Motor neuron (in vitro differentiated cells): ENCODE measurements around the gene ARHGAP26. TPM values are rescaled to one million over a fixed set of nuclear protein-coding genes. Genes with fewer than 3 reads are reported as not detected.

Experiments used
- ATAC-seq, 8 experiments: fragments of 200-7000 bp; cut with Tn5 transposase; replicated peaks in 6 of 8; 2 replicates each; pipeline ENCODE4 v1.8.0; 2021; ENCODE audit warnings: mild to moderate bottlenecking in 8 of 8, moderate library complexity in 8 of 8
- H3K27ac ChIP-seq, 2 donors: fragments of 250-450 bp; sonication (Bioruptor Pico); 2 replicates each; pipeline ENCODE4 v1.9.0; 2021; ENCODE audit warnings: antibody characterized with exemption in 2 of 2, mild to moderate bottlenecking in 2 of 2, moderate library complexity in 1 of 2
- H3K4me1 ChIP-seq, 2 donors: fragments of 250-450 bp; sonication (Bioruptor Pico); replicated peaks in 1 of 2; 2 replicates each; pipeline ENCODE4 v1.6.1; 2021; ENCODE audit warnings: antibody characterized with exemption in 2 of 2, mild to moderate bottlenecking in 2 of 2, moderate library complexity in 1 of 2
- H3K4me3 ChIP-seq, 5 donors: fragments of 250-450 bp; sonication (Bioruptor Pico); 2 replicates each; pipeline ENCODE4 v1.9.0; 2021; ENCODE audit warnings: antibody characterized with exemption in 5 of 5, mild to moderate bottlenecking in 5 of 5, moderate library complexity in 4 of 5
- WGBS, 10 experiments: fragments of 450-650 bp; shearing (Covaris generic); methylation state at CpG; one replicate each; pipeline ENCODE4 v1.0.0; 2022; 5-methylcytosine and 5-hydroxymethylcytosine counted together
- in situ Hi-C, 9 experiments: fragments of 400-800 bp; cut with MboI; loops; one replicate each; pipeline ENCODE4 v1.15.0; 2021; ENCODE audit warnings: low sequenced_read_pairs in 9 of 9, low pct_unique_long_range_greater_than_20kb in 2 of 9; ENCODE audit not compliant: unreplicated experiment in 9 of 9
- total RNA-seq, 8 experiments: library from RNA; unstranded; fragments of 300-600 nt; gene quantifications; 2 replicates each; pipeline versions ENCODE4 v1.2.3 to v1.2.4, GENCODE V29; 2022

The ARHGAP26 gene
- total RNA-seq, 8 experiments from 2014 or later: 1.3 to 14.2 (median 7.0) TPM

DNA sequence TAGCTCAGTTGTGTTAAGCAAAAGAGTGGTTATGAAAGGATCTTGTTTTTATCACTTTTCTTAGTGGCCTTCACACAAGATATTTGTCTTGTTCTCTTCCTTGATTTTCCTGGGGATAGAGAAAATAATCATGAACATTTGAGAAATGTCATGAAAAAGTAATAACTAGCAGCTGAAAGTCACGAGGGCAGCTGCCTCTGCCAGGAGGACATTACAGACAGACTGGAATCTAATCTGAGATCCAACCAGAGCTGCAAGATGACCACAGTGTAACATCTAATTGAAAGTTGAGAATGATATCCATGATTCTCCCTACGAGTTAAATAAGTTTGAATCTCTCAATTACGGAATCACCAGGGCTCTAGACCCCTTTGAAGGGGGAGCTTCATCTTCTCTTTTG lies 274.9 kb downstream of the ARHGAP26 start:
- ATAC-seq: no peak
- peaks cover 3 to 8% of the 10 kb centered on the region in 2 donors for H3K4me1 ChIP-seq
- in situ Hi-C loops: no loop called here
- H3K4me3 ChIP-seq: no peak overlapping the region
- H3K27ac ChIP-seq: no peak overlapping the region
- 24 to 100% (median 62%) methylated on average over 1 to 3 of the region's 3 CpGs; no CpG with 5 or more reads in 2 of the 10 experiments for WGBS, 10 experiments

DNA sequence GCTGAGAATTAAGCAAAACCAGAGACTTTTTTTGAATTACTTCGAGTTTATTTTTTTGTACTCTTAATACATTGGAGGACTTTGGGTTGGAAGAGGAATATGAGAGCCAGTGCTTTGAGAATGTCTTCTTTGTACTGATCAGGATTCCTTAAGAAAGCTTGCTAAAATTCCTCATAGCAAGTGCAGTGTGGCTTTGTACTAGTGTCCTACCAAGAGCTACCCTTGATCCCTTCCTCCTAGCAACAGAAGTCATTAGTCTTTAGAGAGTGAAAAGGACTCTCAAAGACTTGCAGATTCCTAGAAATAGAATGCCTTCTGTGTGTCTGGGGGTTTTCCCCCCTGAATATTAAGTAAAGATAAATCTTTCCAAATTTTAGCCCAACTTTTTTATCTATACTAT lies 276.1 kb downstream of the ARHGAP26 start:
- in situ Hi-C loops: no loop called here
- Histone ChIP-seq H3K4me3 (no peak overlapping the region), H3K27ac (no peak overlapping the region), H3K4me1 (peaks cover 0 to 10% of the 10 kb centered on the region in 2 donors)
- 17 to 60% (median 51%) methylated on average over 1 of the region's 1 CpG; no CpG with 5 or more reads in 4 of the 10 experiments for WGBS, 10 experiments
- peak in 3 of 8 experiments; percentile 43 to 92 (median 56) for ATAC-seq

DNA sequence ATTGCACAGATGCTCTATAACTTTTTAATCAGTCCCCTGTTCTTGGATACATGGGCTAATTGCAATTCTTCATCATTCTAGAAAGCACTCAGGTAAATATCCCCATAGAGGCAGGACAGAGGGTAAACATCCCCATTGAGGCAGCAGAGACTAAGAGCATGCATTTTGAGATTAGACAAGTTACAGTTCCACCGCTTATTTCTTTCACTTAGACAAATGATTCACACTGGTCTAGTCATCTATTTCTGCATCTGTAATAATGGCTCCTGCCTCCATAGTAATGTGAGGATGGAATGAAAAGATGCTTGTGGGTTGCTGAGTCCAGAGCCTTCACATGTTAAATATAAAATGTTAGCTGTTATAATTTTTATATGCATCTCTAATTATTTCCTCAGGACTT lies 276.9 kb downstream of the ARHGAP26 start:
- in situ Hi-C loops: no loop called here
- 0 to 100% (median 80%) methylated on average over 1 of the region's 1 CpG; no CpG with 5 or more reads in 1 of the 10 experiments for WGBS, 10 experiments
- Histone ChIP-seq H3K4me1 (peaks cover 0 to 18% of the 10 kb centered on the region in 2 donors), H3K4me3 (no peak overlapping the region), H3K27ac (no peak overlapping the region)
- peak in 1 of 8 experiments; percentile 10 for ATAC-seq

DNA sequence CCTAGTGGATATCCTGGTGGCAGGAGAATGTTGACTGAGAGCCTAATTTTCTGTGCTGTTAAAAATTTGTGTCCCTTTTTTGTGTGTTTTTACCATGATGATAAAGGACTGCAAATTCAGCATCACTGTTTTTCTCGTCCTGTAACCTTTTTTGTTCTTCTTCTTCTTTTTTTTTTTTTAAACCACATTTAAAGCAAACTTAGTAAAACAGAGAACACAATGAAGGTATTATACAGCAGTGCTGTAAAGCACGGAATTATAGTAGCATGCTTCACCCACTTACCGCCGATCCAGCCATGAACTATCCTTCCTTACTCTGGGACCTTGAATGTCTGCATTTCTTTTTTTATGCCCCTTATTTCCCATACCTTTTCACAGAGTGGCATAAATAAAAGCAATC lies 280.0 kb downstream of the ARHGAP26 start:
- in situ Hi-C loops: no loop called here
- H3K27ac ChIP-seq: no peak overlapping the region
- 83 to 100% (median 95%) methylated on average over 1 to 4 of the region's 4 CpGs for WGBS, 10 experiments

DNA sequence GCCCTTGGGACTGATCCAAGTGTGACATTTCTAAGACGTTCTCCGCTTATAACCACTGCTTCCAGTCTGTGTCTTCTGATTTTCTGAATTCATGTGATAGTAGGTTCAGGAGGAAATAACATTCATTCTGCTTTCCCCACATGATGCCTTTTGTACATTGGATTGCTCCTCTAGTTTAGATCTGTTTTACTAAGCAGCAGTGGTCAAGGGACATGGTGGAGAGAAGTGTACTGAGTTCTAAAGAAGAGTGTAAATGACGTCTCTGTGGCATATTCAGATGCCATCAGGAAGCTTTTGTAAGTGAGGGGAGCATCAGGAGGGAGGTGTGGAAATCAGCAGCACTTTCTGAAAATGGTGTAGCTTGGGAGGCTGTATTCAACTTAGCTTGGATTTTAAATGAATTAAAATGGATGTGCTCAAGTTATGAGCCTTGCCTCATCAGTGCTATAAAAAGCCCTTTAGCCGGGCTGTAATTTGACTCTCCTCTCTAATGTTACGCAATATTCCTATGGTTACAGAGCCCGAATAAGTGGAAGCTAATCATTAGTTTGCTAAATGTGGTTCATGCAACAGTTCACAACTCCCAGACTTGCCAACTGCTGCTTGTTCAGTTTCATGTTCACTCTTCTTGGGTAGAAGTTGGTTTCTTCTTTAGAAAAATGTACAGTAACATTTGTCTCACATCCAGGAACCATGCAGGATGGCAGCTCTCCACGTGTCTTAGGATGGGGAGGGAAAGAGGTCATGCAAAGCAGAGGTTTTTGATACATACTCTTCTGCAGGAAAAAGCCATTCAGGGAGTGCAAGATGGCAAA lies 281.3 kb downstream of the ARHGAP26 start:
- WGBS, 10 experiments: 0 to 83% (median 33%) methylated on average over 1 to 6 of the region's 7 CpGs
- in situ Hi-C loops: no loop called here
- Histone ChIP-seq H3K4me3 (no peak overlapping the region), H3K27ac (no peak overlapping the region), H3K4me1 (peaks cover 0 to 18% of the 10 kb centered on the region in 2 donors)
- peak in 6 of 8 experiments; percentile 50 to 98 (median 88) for ATAC-seq

More for the DNA sequence above, 280.0 kb downstream of the ARHGAP26 start:
- ATAC-seq: no peak
- Histone ChIP-seq H3K4me1 (peaks cover 0 to 22% of the 10 kb centered on the region in 2 donors), H3K4me3 (no peak overlapping the region)

DNA sequence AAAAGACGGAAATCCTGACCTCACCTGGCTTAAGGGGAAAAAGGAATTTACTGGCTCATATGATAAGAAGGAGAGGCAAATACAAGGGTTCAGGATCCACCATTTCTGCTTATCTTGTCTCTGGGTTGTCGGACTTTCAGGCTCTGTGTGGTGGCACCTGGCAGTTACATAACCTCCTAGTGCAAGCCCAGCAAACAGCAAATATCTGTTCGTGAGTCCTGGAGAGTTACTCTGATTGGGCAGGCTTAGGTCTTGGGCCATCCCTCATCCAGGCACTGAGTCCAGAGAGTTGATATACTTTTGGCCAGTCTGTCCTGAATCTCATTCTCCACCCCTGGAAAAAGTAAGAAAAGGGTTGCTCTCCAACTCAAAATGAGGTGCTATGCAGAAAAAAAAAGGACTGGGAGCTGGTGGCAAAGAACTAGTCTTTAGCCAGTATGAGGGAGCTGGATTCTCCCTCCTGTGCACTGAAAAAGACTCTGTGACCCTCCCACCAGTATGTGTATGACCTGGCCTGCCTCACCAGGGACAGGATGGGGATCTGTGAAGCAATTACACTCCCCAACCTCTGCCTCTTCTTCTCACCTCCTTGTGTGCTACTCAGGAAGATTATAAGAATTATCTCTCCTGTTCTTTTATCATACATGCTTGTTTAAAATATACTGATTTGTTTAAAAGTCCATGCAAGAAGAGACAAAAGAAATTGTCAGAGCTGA lies 282.9 kb downstream of the ARHGAP26 start:
- 80 to 100% (median 100%) methylated on average over 1 to 3 of the region's 3 CpGs; no CpG with 5 or more reads in 3 of the 10 experiments for WGBS, 10 experiments
- H3K27ac ChIP-seq: no peak overlapping the region
- peaks cover 0 to 14% of the 10 kb centered on the region in 2 donors for H3K4me1 ChIP-seq
- ATAC-seq: no peak
- in situ Hi-C loops: no loop called here
- H3K4me3 ChIP-seq: no peak overlapping the region

DNA sequence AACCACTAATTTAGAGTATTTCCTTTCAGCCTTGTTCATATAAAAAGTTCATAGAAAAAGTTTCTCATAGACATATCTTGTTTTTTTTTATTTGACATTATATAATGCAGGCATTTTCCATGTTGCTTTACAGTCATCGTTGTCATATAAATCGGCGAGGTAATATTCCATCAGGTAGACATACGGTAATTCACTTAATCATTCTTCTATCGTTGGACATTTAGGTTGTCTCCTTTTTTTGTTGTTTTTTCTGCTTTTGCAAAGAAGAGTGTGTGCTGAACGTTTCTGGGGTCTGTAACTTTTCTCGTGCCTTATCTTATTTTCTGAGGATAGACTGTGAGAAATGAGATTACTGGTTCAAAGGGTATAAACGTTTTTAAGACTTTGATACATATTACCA lies 283.6 kb downstream of the ARHGAP26 start:
- H3K4me3 ChIP-seq: no peak overlapping the region
- in situ Hi-C loops: no loop called here
- no peak for ATAC-seq
- WGBS, 10 experiments: 60 to 100% (median 91%) methylated on average over 3 to 8 of the region's 8 CpGs
- H3K4me1 ChIP-seq: peaks cover 0 to 14% of the 10 kb centered on the region in 2 donors
- no peak overlapping the region for H3K27ac ChIP-seq

DNA sequence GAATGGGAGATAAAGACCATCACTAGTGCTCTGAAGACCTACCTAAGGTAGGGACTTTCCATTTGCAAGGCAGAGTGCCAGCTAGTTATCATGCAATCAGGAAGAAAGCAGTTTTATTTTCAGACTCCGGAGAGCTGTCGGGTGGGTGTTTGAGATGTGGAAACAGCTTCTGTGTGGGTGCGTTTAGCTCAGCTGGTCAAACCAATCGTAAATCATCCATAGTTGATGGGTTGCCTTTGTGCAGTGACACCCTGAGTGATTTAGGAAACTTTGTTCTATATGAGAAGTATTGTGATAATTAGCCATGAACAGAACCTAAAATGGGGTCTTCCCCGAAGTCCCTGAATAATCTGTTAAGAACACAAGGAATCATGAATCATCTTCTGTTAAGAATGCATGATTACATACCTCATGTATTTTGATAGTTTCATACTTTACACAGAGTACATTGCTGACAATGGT lies 284.3 kb downstream of the ARHGAP26 start:
- 20 to 83% (median 41%) methylated on average over 2 to 5 of the region's 5 CpGs; no CpG with 5 or more reads in 3 of the 10 experiments for WGBS, 10 experiments
- in situ Hi-C loops: no loop called here
- H3K4me1 ChIP-seq: peaks cover 0 to 14% of the 10 kb centered on the region in 2 donors
- peak in 1 of 8 experiments; percentile 27 for ATAC-seq
- no peak overlapping the region for H3K4me3 ChIP-seq
- no peak overlapping the region for H3K27ac ChIP-seq

DNA sequence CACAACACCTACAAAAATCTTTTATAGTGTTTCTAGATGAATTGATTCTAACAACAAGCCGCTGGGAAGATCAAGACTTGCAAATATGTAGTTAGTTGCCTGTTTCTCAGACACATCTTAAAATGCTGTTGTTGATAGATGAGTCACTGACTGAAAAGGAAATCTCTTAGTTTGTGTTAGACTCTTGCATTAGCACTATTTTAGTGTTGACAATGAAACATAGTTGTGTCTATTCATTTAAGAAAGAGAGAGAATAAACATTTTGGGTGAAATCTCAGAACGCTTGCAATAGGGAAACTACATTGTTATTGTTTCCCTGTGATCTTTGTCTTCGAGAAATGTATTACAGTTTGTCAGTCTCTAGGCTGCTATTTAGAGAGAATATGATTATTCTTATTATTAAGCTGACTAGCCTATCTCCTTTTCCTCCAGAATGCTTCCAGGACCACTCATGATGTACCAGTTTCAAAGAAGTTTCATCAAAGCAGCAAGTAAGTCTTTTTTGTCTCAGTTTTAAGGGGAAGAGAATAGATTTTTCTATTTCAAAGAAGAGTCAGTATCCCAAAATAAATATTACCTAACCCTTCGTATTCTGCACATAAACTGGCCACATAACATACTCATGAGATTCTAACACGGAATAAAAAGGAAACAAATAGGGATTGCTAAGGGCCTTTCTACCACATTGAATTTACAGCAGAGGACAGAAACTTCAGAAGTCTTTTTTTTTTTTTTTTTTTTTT lies 285.6 kb downstream of the ARHGAP26 start:
- 25 to 100% (median 78%) methylated on average over 1 to 5 of the region's 5 CpGs for WGBS, 10 experiments
- Histone ChIP-seq H3K4me1 (peaks cover 0 to 14% of the 10 kb centered on the region in 2 donors), H3K4me3 (no peak overlapping the region), H3K27ac (no peak overlapping the region)
- peak in 1 of 8 experiments; percentile 8 for ATAC-seq
- in situ Hi-C loops: no loop called here

DNA sequence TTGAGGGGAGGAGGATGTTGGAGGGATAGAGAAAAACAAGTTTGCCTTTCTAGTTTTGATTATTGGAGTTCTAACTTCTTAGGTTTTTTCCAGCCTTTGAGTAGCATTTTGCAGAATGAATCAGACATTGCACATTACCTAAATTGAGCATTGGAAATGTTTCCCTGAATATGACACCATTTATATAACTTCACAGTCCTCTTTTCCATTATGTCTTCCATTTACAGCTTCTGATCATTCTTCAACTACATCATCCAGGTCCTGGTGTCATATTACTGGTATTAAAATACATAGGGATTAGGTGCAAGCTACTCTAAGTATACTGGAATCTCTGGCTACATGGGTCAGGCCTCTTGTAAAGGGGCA lies 286.1 kb downstream of the ARHGAP26 start:
- no peak overlapping the region for H3K27ac ChIP-seq
- H3K4me3 ChIP-seq: no peak overlapping the region
- ATAC-seq: no peak
- H3K4me1 ChIP-seq: peaks cover 0 to 12% of the 10 kb centered on the region in 2 donors
- in situ Hi-C loops: no loop called here

DNA sequence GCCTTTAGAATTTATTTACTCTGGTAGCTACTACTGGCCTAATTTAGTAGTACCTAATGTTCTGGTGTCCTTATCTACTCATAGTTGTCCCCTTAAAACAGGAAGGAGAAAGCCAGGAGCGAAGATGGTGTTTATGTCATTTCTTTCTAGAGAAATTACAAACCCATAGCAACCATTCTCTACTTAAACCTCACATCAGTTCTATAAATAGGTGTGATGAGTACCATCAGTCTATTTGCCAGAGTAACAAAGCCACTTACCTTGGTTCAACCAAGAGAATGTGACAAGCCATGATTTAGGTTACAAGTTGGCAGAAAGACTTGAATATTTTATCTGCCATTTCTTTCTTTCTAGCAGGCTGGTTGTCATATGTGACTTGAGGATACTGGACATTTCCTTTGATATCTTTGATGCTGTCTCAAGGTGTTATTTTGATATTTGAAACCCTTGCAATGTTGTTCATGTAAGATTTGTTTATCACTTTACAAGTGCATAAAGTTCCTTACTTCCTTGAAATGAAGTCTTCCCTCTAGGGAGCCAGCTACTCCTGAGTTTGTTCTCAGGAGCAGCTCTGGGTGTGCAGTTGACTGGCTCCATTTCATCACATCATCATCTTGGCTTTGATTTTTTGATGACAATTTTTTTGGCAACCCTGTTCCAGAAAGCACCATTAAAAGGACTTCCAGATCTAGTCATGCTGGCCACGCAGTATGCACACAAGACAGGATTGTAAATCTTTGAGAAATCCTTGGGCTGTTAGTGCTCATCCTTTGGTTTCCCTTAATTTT lies 286.8 kb downstream of the ARHGAP26 start:
- peak in 1 of 8 experiments; percentile 47 for ATAC-seq
- H3K4me3 ChIP-seq: no peak overlapping the region
- peaks cover 0 to 6% of the 10 kb centered on the region in 2 donors for H3K4me1 ChIP-seq
- in situ Hi-C loops: no loop called here
- H3K27ac ChIP-seq: no peak overlapping the region
- 78 to 100% (median 94%) methylated on average over 1 to 2 of the region's 2 CpGs; no CpG with 5 or more reads in 3 of the 10 experiments for WGBS, 10 experiments

DNA sequence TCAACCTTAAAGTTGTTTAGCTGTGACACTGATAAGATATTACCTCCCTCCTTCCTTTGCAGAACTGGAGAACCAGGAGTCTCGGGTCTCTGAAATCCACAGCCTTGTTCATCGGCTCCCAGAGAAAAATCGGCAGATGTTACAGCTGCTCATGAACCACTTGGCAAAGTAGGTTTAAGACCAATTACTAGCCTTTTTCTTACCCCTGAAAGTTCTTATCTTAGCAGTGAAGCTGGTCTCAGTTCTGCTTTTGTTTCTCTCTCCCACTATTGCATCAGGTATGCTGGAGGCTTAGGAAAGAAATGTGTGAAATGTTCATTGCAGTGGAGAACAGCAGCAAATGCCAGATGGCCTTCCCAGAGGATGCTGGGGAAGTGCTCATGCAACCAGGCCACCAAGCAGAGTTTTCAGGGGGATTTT lies 287.4 kb downstream of the ARHGAP26 start:
- WGBS, 10 experiments: 73 to 100% (median 95%) methylated on average over 1 to 3 of the region's 3 CpGs; no CpG with 5 or more reads in 6 of the 10 experiments
- Histone ChIP-seq H3K27ac (no peak overlapping the region), H3K4me1 (peaks cover 0 to 4% of the 10 kb centered on the region in 2 donors), H3K4me3 (no peak overlapping the region)
- no peak for ATAC-seq
- in situ Hi-C loops: no loop called here
